ENCODE measurements around the gene ITPR2. TPM values are rescaled to one million over a fixed set of nuclear protein-coding genes. Genes with fewer than 3 reads are reported as not detected.

ITPR2 gene
- total and polyA plus RNA-seq, 2 of the 13 experiments (the other 11 are each of a cell fraction or from before 2014, with no cell fraction given): 31.9 to 81.9 TPM

DNA sequence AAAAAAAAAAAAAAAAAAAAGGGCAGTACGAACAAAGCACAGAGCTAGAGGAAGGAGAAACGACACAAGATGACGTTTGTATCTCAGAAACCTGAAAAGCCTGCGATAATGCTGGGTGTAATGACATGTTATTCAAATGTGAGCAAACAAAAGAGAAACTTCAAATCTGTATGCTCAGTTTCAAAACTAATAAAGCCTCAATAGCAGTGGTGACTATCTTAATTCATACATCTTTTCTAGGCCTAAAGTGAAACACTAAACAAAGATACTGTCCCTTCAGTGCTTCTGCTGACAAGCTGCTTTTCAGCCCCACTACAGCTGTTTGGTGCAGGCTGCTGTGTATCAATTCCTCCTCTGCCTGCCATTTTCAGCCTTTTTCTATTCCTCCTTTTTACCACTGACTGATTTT, 15.8 kb downstream of the ITPR2 start:
- H3K79me2 ChIP-seq (ENCODE audit: insufficient read depth, low read length): peaks cover 89% of the 10 kb centered on the region
- no peak overlapping the region for H3K27ac ChIP-seq (ENCODE audit: extremely low read length, insufficient read depth, low read length)
- H3K27me3 ChIP-seq (ENCODE audit: control insufficient read depth in 1 of 2, insufficient read depth in 2 of 2, low read length in 2 of 2): no peaks in the 10 kb centered on the region
- CTCF ChIA-PET (ENCODE audit: low intra/inter-chr PET ratio, low total read pairs): no interaction called here
- no peak overlapping the region for H3K9ac ChIP-seq (ENCODE audit: insufficient read depth, low read depth, low read length)
- intact Hi-C loops (cut with micrococcal nuclease; ENCODE audit: unreplicated experiment): no loop called here
- H3K4me1 ChIP-seq (ENCODE audit: insufficient read depth, low read length): peaks cover 73% of the 10 kb centered on the region
- H3K36me3 ChIP-seq (replicated peaks in 1 of 2; ENCODE audit: control insufficient read depth in 1 of 2, insufficient read depth in 2 of 2, low read length in 2 of 2): peaks cover 5 to 32% of the 10 kb centered on the region in 2 experiments
- DNase-seq (ENCODE audit: low spot score): no peak
- no peak overlapping the region for H3K4me3 ChIP-seq (replicated peaks in 1 of 3; ENCODE audit: insufficient read depth in 1 of 3, low read depth in 2 of 3, low read length in 3 of 3)
- peaks cover 29% of the 10 kb centered on the region for H4K20me1 ChIP-seq (ENCODE audit: insufficient read depth, low read length)
- no peaks in the 10 kb centered on the region for H3K9me3 ChIP-seq (ENCODE audit: low read length)
- FAIRE-seq: no peak
- POLR2A ChIA-PET: interaction anchor here (0.8 kb wide), 1 partner anchor 15 kb away, joined by 3 read pairs; no protein-coding TSS in a partner anchor
- H2AFZ ChIP-seq (ENCODE audit: low read length): no peak overlapping the region
- H3K4me2 ChIP-seq (ENCODE audit: low read depth, low read length): no peak overlapping the region
- no TSS peak for BruUV-seq (replicated peaks)
- no peak for ATAC-seq
- WGBS (ENCODE audit: low lambda C conversion rate): 97% methylated on average over 4 of the region's 4 CpGs
- in situ Hi-C loops (cut with HindIII; ENCODE audit: extremely low pct_ligation_motif_present, low pct_unique_long_range_greater_than_20kb): no loop called here
- TF ChIP-seq ZNF775 (CRISPR knock-in tag; IDR thresholded peaks at IDR 0.05; ENCODE audit: borderline replicate concordance) (no peak), TBX3 (IDR thresholded peaks at IDR 0.05; ENCODE audit: borderline replicate concordance) (no peak)
- TF ChIP-seq, protein P1, sequence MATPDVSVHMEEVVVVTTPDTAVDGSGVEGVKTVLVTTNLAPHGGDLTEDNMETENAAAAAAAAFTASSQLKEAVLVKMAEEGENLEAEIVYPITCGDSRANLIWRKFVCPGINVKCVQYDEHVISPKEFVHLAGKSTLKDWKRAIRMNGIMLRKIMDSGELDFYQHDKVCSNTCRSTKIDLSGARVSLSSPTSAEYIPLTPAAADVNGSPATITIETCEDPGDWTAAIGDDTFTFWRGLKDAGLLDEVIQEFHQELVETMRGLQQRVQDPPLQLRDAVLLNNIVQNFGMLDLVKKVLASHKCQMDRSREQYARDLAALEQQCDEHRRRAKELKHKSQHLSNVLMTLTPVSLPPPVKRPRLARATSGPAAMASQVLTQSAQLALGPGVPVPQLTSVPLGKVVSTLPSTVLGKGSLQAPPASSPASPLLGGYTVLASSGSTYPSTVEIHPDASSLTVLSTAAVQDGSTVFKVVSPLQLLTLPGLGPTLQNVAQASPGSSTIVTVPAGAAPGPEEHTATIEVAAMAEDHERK (CRISPR knock-in tag; IDR thresholded peaks at IDR 0.05; ENCODE audit: low read depth): no peak

DNA sequence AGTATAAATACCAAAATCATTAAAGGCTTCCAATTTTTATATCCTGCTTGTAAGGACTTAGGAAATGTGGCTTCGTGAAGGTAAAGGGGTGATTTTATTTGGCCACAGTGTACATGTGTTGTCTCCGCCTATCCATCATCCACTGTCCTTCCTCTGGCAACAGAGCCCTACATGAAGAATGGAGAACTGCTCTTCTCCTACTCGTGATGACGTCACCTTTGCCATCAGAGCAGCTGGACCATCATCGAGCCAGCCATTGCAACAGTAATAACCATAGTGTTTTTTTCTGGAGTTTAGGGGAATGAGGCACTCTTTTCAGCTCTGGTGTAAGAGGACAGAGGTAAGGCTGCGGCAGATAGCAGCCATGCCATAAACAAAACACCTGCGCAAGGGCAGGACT, 19.2 kb downstream of the ITPR2 start:
- ChIA-PET CTCF (ENCODE audit: low intra/inter-chr PET ratio, low total read pairs) (no interaction called here), POLR2A (no interaction called here)
- FAIRE-seq (no peak), ATAC-seq (no peak), DNase-seq (ENCODE audit: low spot score) (no peak)
- Histone ChIP-seq H3K9me3 (ENCODE audit: low read length) (no peaks in the 10 kb centered on the region), H3K4me1 (ENCODE audit: insufficient read depth, low read length) (peaks cover 59% of the 10 kb centered on the region), H3K4me3 (replicated peaks in 1 of 3; ENCODE audit: insufficient read depth in 1 of 3, low read depth in 2 of 3, low read length in 3 of 3) (no peak overlapping the region), H3K4me2 (ENCODE audit: low read depth, low read length) (no peak overlapping the region), H3K27me3 (ENCODE audit: control insufficient read depth in 1 of 2, insufficient read depth in 2 of 2, low read length in 2 of 2) (no peaks in the 10 kb centered on the region), H2AFZ (ENCODE audit: low read length) (no peak overlapping the region), H3K27ac (ENCODE audit: extremely low read length, insufficient read depth, low read length) (no peak overlapping the region), H3K36me3 (replicated peaks in 1 of 2; ENCODE audit: control insufficient read depth in 1 of 2, insufficient read depth in 2 of 2, low read length in 2 of 2) (peaks cover 5 to 36% of the 10 kb centered on the region in 2 experiments), H4K20me1 (ENCODE audit: insufficient read depth, low read length) (peaks cover 13% of the 10 kb centered on the region; the same call in 1 of the 2 replicates), H3K9ac (ENCODE audit: insufficient read depth, low read depth, low read length) (no peak overlapping the region), H3K79me2 (ENCODE audit: insufficient read depth, low read length) (peaks cover 79% of the 10 kb centered on the region)
- no TSS peak for BruUV-seq (replicated peaks)
- 97% methylated on average over 7 of the region's 7 CpGs for WGBS (ENCODE audit: low lambda C conversion rate)
- in situ Hi-C loops (cut with HindIII; ENCODE audit: extremely low pct_ligation_motif_present, low pct_unique_long_range_greater_than_20kb): no loop called here
- intact Hi-C loops (cut with micrococcal nuclease; ENCODE audit: unreplicated experiment): no loop called here
- TF ChIP-seq RBM22 (optimal IDR thresholded peaks at IDR 0.05; ENCODE audit: low read length) (peak; percentile 85), KMT2B (CRISPR knock-in tag; IDR thresholded peaks at IDR 0.05) (no peak)
